ENCODE measurements around the gene CCDC80.
A peak's percentile ranks its signal among the peaks of the same experiment; 100 is the strongest.

Gene CCDC80

GRCh38 chr3:112560721-112561483 is 80.0 kb downstream of the CCDC80 start:
- intact Hi-C loops (cut with DNase I): no loop called here
- DNase-seq: peak; percentile 33 to 83 (median 66)

DNA sequence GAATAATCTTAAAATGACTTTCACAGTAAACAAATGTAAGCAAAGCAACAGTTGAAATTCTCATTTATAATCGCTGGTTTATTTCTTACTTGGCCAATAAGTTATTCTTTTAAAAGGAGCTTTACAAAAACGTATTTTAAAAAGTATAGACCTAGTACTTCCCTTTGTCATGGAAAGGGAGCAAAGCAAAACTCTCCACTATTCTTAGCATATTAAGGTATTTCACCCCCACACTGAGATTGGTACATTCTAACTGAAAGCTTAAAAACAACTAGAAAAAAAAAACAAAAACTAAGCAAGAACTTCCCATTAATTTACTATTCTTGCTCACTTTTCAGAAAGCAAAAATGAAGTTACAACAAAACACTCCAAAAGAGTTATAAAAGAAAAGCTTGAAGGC is 80.6 kb downstream of the CCDC80 start:
- DNase-seq: no peak
- intact Hi-C loops (cut with DNase I): no loop called here

DNA sequence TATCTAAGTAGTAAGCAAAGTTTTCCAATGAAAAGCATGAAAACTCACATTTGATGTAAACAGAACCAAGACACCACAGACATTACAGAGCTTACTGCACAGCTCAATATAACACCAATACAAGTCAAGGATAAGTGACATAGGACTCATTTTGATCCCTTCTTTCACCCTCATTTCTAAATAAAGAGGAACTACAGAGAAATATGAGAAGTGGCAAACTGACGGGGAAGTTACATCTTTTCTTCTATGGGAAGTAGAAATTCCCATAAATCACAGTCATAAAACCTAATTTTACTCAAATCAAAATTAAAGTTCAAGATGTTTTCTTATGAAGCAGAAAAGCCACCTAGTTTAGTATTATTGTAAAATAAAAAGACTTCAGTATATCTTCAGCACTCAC is 83.0 kb downstream of the CCDC80 start:
- intact Hi-C loops (cut with DNase I): no loop called here
- no peak for DNase-seq

- intact Hi-C loops (cut with DNase I): no loop called here
- DNase-seq: no peak
These were observed 85.3 kb downstream of the CCDC80 start for GRCh38 chr3:112555535-112556170.

GRCh38 chr3:112550859-112551258 is 90.1 kb downstream of the CCDC80 start:
- no peak for DNase-seq
- intact Hi-C loops (cut with DNase I): no loop called here

All from head of caudate nucleus (tissue), 42 donors.